Panc1 (cell line): Measurements from ENCODE around the gene MRPS27. TPM values are rescaled to one million over a fixed set of nuclear protein-coding genes. Genes with fewer than 3 reads are reported as not detected.

Experiments used
- ATAC-seq: fragments of 200-7000 bp; cut with Tn5 transposase; 2 replicates; pipeline ENCODE4 v1.9.1; 2020; ENCODE audit warnings: mild to moderate bottlenecking, moderate library complexity
- BruUV-seq: library from RNA; stranded (reverse); fragments of 400-500 nt; replicated peaks from 2 replicates; lab custom pipeline; 2021; lab: Mats Ljungman, UMichigan
- CTCF ChIA-PET: fragments of 300-600 bp; sonication (Branson Sonifier 250); formaldehyde crosslinking; loops from one replicate; lab custom pipeline; 2022; ENCODE audit warnings: antibody characterized with exemption; lab: Charles Lee
- POLR2A ChIA-PET: fragments of 300-600 bp; sonication (Branson Sonifier 250); formaldehyde crosslinking; loops from one replicate; lab custom pipeline; 2022; ENCODE audit warnings: antibody characterized with exemption; lab: Charles Lee
- DNase-seq: peaks from one replicate; pipeline ENCODE4 v3.0.0-alpha.2; 2010; ENCODE audit warnings: low read depth, low spot score
- H3K27ac ChIP-seq: 2 replicates; pipeline ENCODE4 v1.5.1; 2011; ENCODE audit warnings: mild to moderate bottlenecking, low read length, inconsistent platforms
- H3K27me3 ChIP-seq: fragments of 200-500 bp; sonication (Bioruptor generic); 2 replicates; pipeline ENCODE4 v1.6.0; 2014; ENCODE audit warnings: low read length, inconsistent platforms; ENCODE audit not compliant: control insufficient read depth, insufficient read depth
- H3K36me3 ChIP-seq: fragments of 200-500 bp; sonication (Bioruptor generic); 2 replicates; pipeline ENCODE4 v1.5.1; 2014; ENCODE audit warnings: inconsistent platforms, mild to moderate bottlenecking, low read length, moderate library complexity; ENCODE audit not compliant: control insufficient read depth, insufficient read depth
- H3K4me1 ChIP-seq: 2 replicates; pipeline ENCODE4 v1.5.1; 2011; ENCODE audit warnings: inconsistent platforms, mild to moderate bottlenecking, low read length, moderate library complexity; ENCODE audit not compliant: control insufficient read depth, insufficient read depth
- H3K4me3 ChIP-seq, 2 experiments: 2 replicates each; pipeline ENCODE4 v1.5.1; 2011 to 2012; ENCODE audit warnings: low read depth in 2 of 2, low read length in 2 of 2, mild to moderate bottlenecking in 2 of 2, inconsistent platforms in 1 of 2, moderate library complexity in 1 of 2
- H3K9me3 ChIP-seq: fragments of 200-500 bp; sonication (Bioruptor generic); 2 replicates; pipeline ENCODE4 v1.5.1; 2014; ENCODE audit warnings: low read depth, mild to moderate bottlenecking, inconsistent platforms, low read length, moderate library complexity; ENCODE audit not compliant: control insufficient read depth, insufficient read depth
- POLR2AphosphoS5 ChIP-seq: IDR thresholded peaks from 2 replicates; pipeline ENCODE4 v1.6.1; 2012; ENCODE audit warnings: mild to moderate bottlenecking, low read depth, low read length, moderate library complexity
- SIN3A ChIP-seq: IDR thresholded peaks from 2 replicates; pipeline ENCODE4 v1.6.1; 2012; ENCODE audit warnings: low read depth, mild to moderate bottlenecking, low read length, moderate library complexity, borderline replicate concordance; ENCODE audit not compliant: insufficient read depth
- TCF7L2 ChIP-seq: IDR thresholded peaks from 2 replicates; pipeline ENCODE4 v1.6.1; 2011; ENCODE audit warnings: mild to moderate bottlenecking, low read depth, low read length, inconsistent platforms
- in situ Hi-C: cut with HindIII; loops from 2 replicates; pipeline ENCODE4 v1.10.0; 2016; ENCODE audit warnings: low sequenced_read_pairs, low pct_unique_long_range_greater_than_20kb
- intact Hi-C: fragments of 100-400 bp; cut with micrococcal nuclease; formaldehyde crosslinking; loops from one replicate; pipeline ENCODE4 v1.10.0; 2022; ENCODE audit not compliant: unreplicated experiment
- total RNA-seq: library from RNA; stranded (reverse); gene quantifications from one replicate; pipeline ENCODE4 v1.2.1, GENCODE V29; 2021; ENCODE audit not compliant: unreplicated experiment
- TF ChIP-seq, protein P1 (sequence below): fragments of 450-650 bp; IDR thresholded peaks from 2 replicates; pipeline ENCODE4 v1.5.1; 2017; ENCODE audit warnings: mild to moderate bottlenecking
- TF ChIP-seq, protein P2 (sequence below), 2 experiments: IDR thresholded peaks; 2 replicates each; pipeline ENCODE4 v1.6.1; 2011 to 2012; ENCODE audit warnings: low read depth in 2 of 2, control low read depth in 1 of 2, low read length in 1 of 2, mild to moderate bottlenecking in 1 of 2, moderate library complexity in 1 of 2; ENCODE audit not compliant: insufficient read depth in 1 of 2

MRPS27 gene
- total RNA-seq, 1 experiment from 2014 or later = 67.2 TPM

DNA sequence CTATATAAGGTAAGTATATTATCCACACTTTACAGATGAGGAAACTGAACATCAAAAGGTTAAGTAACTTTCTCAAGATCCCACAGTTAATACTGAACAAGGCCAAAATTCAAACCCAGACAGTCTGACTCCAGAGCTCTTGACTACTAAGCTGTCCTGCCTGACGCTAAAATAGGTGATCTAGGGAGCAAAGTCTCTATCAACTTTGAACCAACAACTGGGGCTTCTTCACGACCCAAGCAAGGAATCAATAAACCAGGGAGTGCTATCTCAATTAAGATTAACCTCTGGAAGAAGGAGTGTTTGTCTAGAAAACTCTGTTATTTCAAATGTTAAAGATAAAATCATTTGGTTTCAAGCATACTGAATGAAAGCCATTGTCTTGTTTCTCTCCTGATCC is 64.4 kb downstream of the MRPS27 start:
- no peaks in the 10 kb centered on the region for H3K9me3 ChIP-seq
- ChIA-PET CTCF (no interaction called here), POLR2A (no interaction called here)
- no TSS peak for BruUV-seq
- H3K4me1 ChIP-seq = peaks cover 7% of the 10 kb centered on the region
- no peaks in the 10 kb centered on the region; the same call in 1 of the 2 replicates for H3K36me3 ChIP-seq
- DNase-seq (no peak), ATAC-seq (no peak)
- H3K27ac ChIP-seq = 0 out of 2 replicates have a peak overlapping the region, but pooled peaks have one; percentile 9
- no peaks in the 10 kb centered on the region for H3K27me3 ChIP-seq
- TF ChIP-seq, protein P1, sequence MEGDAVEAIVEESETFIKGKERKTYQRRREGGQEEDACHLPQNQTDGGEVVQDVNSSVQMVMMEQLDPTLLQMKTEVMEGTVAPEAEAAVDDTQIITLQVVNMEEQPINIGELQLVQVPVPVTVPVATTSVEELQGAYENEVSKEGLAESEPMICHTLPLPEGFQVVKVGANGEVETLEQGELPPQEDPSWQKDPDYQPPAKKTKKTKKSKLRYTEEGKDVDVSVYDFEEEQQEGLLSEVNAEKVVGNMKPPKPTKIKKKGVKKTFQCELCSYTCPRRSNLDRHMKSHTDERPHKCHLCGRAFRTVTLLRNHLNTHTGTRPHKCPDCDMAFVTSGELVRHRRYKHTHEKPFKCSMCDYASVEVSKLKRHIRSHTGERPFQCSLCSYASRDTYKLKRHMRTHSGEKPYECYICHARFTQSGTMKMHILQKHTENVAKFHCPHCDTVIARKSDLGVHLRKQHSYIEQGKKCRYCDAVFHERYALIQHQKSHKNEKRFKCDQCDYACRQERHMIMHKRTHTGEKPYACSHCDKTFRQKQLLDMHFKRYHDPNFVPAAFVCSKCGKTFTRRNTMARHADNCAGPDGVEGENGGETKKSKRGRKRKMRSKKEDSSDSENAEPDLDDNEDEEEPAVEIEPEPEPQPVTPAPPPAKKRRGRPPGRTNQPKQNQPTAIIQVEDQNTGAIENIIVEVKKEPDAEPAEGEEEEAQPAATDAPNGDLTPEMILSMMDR = no peak
- TF ChIP-seq TCF7L2 = no peak
- no peak for TF ChIP-seq POLR2AphosphoS5
- no peak overlapping the region for H3K4me3 ChIP-seq
- in situ Hi-C loops = no loop called here
- intact Hi-C loops = no loop called here

DNA sequence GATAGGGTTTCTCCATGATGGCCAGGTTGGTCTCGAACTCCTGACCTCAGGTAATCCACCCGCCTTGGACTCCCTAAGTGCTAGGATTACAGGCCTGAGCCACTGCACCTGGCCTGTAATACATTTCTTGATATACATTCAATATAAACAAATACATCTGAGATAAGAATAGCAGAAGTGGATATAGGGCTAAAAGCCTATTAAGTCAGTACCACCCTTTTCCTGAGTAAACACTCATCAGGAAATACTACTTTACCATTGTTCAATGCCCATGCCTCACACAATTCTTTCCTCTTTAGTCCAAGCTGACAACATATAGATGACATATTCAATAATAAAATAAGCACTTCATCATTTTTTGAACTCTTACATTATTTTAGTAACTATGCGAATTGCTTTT is 64.8 kb downstream of the MRPS27 start:
- ATAC-seq (no peak), DNase-seq (no peak)
- no peaks in the 10 kb centered on the region; the same call in 1 of the 2 replicates for H3K36me3 ChIP-seq
- H3K4me3 ChIP-seq = no peak overlapping the region
- H3K27me3 ChIP-seq = no peaks in the 10 kb centered on the region
- CTCF ChIA-PET = no interaction called here
- POLR2A ChIA-PET = no interaction called here
- in situ Hi-C loops (no loop called here), intact Hi-C loops (no loop called here)
- TF ChIP-seq, protein P1 = no peak
- TF ChIP-seq TCF7L2 (no peak), POLR2AphosphoS5 (no peak), SIN3A (no peak)
- TF ChIP-seq, protein P2, sequence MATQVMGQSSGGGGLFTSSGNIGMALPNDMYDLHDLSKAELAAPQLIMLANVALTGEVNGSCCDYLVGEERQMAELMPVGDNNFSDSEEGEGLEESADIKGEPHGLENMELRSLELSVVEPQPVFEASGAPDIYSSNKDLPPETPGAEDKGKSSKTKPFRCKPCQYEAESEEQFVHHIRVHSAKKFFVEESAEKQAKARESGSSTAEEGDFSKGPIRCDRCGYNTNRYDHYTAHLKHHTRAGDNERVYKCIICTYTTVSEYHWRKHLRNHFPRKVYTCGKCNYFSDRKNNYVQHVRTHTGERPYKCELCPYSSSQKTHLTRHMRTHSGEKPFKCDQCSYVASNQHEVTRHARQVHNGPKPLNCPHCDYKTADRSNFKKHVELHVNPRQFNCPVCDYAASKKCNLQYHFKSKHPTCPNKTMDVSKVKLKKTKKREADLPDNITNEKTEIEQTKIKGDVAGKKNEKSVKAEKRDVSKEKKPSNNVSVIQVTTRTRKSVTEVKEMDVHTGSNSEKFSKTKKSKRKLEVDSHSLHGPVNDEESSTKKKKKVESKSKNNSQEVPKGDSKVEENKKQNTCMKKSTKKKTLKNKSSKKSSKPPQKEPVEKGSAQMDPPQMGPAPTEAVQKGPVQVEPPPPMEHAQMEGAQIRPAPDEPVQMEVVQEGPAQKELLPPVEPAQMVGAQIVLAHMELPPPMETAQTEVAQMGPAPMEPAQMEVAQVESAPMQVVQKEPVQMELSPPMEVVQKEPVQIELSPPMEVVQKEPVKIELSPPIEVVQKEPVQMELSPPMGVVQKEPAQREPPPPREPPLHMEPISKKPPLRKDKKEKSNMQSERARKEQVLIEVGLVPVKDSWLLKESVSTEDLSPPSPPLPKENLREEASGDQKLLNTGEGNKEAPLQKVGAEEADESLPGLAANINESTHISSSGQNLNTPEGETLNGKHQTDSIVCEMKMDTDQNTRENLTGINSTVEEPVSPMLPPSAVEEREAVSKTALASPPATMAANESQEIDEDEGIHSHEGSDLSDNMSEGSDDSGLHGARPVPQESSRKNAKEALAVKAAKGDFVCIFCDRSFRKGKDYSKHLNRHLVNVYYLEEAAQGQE (IDR thresholded peaks at IDR 0.05; ENCODE audit: insufficient read depth in 1 of 2, low read depth in 2 of 2, low read length in 1 of 2) = no peak
- no TSS peak for BruUV-seq
- peaks cover 7% of the 10 kb centered on the region for H3K4me1 ChIP-seq
- no peaks in the 10 kb centered on the region for H3K9me3 ChIP-seq
- no peak overlapping the region for H3K27ac ChIP-seq
